ENCODE results near the gene CARF.
"Not testable (repeated sequence)": the region's sequence is repeated elsewhere in the genome, so short reads cannot be mapped to it uniquely, and the experiment has no call there.

The CARF gene

DNA sequence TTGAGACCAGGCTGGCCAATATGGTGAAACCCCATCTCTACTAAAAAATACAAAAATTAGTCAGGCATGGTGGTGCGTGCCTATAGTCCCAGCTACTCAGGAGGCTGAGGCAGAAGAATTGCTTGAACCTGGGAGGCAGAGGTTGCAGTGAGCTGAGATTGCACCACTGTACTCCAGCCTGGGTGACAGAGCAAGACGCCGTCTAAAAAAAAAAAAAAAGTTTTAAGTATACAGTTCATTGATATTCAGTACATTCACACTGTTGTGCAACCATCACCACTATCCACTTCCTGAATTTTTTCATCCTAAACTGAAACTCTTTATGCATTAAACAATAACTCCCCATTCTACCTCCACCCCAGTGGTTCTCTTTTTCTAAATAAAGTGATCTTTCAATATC lies 85.0 kb downstream of the CARF start:
- not testable (repeated sequence) for H3K9ac ChIP-seq (ENCODE audit: low read depth, low read length); H3K4me3 ChIP-seq (ENCODE audit: low read depth, low read length)

DNA sequence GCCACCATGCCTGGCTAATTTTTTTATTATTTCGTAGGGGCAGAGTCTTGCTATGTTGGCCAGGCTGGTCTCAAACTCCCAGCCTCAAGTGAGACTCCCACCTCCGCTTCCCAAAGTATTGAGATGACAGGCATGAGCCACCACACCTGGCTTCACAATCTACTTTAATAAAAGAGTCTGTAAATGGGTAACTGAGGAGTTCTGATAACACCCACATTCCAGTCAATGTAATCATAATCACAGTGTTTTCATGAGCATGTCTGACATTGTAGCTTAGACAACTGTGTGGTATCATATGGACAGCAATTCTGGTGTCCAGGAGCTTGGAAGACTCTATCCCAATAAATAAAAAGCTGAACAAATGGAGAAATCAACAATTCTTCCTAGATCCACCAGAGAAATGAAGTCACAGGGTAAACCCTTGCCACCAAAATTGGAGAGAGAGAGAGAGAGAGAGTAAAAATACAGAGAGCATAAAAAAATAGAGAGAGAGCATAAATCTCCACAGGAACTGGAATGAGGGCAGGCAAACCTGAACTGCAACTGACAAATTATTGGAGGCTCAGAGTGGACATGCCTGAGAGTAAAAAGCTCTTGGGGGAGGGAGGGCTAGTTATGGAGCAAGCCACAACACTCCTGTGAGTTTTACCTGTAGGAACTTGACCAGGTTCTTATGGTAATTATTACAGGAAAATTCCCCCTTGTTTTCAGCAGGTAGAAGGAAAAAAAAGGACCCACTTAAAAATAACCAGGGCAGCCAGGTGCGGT lies 90.2 kb downstream of the CARF start:
- Histone ChIP-seq H3K36me3 (ENCODE audit: control insufficient read depth, insufficient read depth, low read length) (no peaks in the 10 kb centered on the region), H3K9me3 (ENCODE audit: control insufficient read depth, insufficient read depth, low read length) (no peaks in the 10 kb centered on the region), H3K9ac (ENCODE audit: low read depth, low read length) (no peak overlapping the region), H3K4me3 (ENCODE audit: low read depth, low read length) (no peak overlapping the region), H3K27me3 (ENCODE audit: control insufficient read depth, insufficient read depth, low read length) (no peaks in the 10 kb centered on the region), H3K4me1 (ENCODE audit: control insufficient read depth, insufficient read depth, low read length) (no peaks in the 10 kb centered on the region)

More for the DNA sequence above, 85.0 kb downstream of the CARF start:
- not testable (repeated sequence) for H3K9me3 ChIP-seq (ENCODE audit: control insufficient read depth, insufficient read depth, low read length); H3K27me3 ChIP-seq (ENCODE audit: control insufficient read depth, insufficient read depth, low read length); H3K36me3 ChIP-seq (ENCODE audit: control insufficient read depth, insufficient read depth, low read length); H3K4me1 ChIP-seq (ENCODE audit: control insufficient read depth, insufficient read depth, low read length)

DNA sequence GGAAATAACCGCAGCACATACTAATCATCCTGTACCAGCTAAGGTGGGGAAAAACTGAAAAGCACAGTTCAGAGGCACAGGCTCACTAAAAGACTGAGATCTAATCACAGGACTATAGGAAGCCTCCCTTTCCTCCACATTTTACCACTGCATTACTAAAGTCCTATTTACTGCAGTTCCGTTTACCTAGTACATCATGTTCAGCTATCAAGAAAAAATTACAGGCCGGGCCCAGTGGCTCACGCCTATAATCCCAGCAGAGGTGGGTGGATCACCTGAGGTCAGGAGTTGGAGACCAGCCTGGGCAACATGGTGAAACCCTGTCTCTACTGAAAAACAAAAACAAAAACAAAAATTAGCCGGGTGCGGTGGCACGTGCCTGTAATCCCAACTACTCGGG lies 91.6 kb downstream of the CARF start:
- Histone ChIP-seq H3K36me3 (ENCODE audit: control insufficient read depth, insufficient read depth, low read length) (no peaks in the 10 kb centered on the region), H3K9ac (ENCODE audit: low read depth, low read length) (no peak overlapping the region), H3K4me1 (ENCODE audit: control insufficient read depth, insufficient read depth, low read length) (no peaks in the 10 kb centered on the region), H3K27me3 (ENCODE audit: control insufficient read depth, insufficient read depth, low read length) (no peaks in the 10 kb centered on the region), H3K4me3 (ENCODE audit: low read depth, low read length) (no peak overlapping the region), H3K9me3 (ENCODE audit: control insufficient read depth, insufficient read depth, low read length) (no peaks in the 10 kb centered on the region)

DNA sequence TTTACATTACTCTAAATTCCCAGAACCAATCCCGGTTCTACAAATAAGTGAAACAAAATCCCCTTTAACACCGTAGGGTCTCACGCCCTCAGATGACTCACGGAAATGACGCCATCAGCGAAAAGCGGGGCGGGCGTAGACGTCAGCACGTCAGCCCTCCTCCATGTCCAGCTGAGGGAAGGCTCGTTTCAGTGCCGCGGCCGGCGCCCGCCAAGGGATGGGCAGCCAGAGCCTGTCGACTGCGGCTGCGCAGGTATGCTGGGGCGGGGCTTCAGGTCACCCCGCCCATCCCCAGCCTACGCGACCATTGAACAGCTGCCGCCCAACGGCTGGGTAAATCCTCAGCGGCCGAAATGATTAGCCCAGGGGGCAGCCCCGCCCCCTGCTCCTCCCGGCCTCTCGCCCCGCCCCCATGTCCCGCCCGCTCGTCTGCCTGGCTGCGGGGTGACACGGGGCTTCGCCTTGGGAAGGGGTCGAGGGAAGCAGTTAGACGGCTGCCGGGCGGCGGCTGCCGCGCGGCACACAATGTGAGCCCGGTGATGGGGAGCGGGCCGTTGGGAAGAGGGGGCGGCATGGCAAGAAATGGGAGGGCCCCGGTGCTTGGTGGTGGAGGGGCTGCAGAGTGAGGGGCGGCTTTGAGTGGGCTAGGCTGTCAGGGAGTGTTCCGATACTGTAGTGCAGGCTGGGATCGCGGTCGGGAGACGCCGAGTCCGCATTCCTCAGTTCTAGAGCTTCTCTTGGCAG lies 102.6 kb downstream of the CARF start, which contains the start of gene NBEAL1:
Gene NBEAL1 (plus strand): TSS at position 420 of the 744 bp plus-strand sequence. CDS start 1,510 bp downstream, outside the sequence.
- H3K4me3 ChIP-seq (ENCODE audit: low read depth, low read length): peak within 1 kb of the TSS; percentile 92
- no peaks in the 10 kb centered on the region for H3K27me3 ChIP-seq (ENCODE audit: control insufficient read depth, insufficient read depth, low read length)
- no peaks in the 10 kb centered on the region for H3K4me1 ChIP-seq (ENCODE audit: control insufficient read depth, insufficient read depth, low read length)
- no peaks in the 10 kb centered on the region for H3K9me3 ChIP-seq (ENCODE audit: control insufficient read depth, insufficient read depth, low read length)
- H3K9ac ChIP-seq (ENCODE audit: low read depth, low read length): peak within 1 kb of the TSS; percentile 84
- H3K36me3 ChIP-seq (ENCODE audit: control insufficient read depth, insufficient read depth, low read length): no peaks in the 10 kb centered on the region

DNA sequence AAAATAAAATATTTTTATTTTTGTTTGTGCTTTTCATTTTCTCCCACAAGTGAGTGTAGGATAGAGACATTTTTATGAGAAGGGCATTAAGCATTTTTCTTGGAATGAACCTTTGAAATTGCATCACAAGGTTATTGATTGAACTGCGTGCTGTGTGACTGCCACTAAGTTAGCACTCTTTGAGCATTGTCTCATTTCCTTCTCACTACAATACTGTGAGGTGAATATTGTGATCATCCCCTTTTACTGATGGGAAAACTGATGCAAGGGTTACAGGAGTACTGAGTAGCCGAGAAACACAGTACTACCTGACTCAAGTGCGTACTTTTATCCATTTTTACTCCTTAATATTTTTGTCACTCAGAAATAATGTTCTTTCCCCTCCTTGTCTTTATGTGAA lies 104.6 kb downstream of the CARF start:
- Histone ChIP-seq H3K4me3 (ENCODE audit: low read depth, low read length) (peak overlapping the region; percentile 4), H3K27me3 (ENCODE audit: control insufficient read depth, insufficient read depth, low read length) (no peaks in the 10 kb centered on the region), H3K36me3 (ENCODE audit: control insufficient read depth, insufficient read depth, low read length) (no peaks in the 10 kb centered on the region), H3K4me1 (ENCODE audit: control insufficient read depth, insufficient read depth, low read length) (no peaks in the 10 kb centered on the region), H3K9ac (ENCODE audit: low read depth, low read length) (no peak overlapping the region), H3K9me3 (ENCODE audit: control insufficient read depth, insufficient read depth, low read length) (no peaks in the 10 kb centered on the region)

DNA sequence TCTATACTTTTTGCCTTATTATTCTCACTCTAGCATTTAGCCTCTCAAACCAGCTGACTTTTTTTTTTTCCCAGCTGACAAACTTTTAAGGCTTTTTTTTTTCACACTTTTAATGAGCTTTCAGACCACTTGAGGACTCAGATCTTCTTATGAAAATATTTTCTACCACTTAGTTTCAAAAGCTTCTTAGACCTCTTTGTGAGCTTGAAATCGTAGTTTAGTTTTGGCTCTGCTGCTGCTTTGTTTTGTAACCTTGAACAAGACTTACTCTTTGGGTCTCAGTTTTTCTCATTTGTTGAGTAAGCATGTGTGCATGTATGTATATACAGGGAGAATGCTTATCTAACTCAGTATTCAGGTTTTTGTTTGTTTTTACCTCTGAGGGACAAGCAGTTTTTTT lies 106.1 kb downstream of the CARF start:
- Histone ChIP-seq H3K9me3 (ENCODE audit: control insufficient read depth, insufficient read depth, low read length) (no peaks in the 10 kb centered on the region), H3K4me1 (ENCODE audit: control insufficient read depth, insufficient read depth, low read length) (no peaks in the 10 kb centered on the region), H3K4me3 (ENCODE audit: low read depth, low read length) (peak overlapping the region; percentile 23), H3K27me3 (ENCODE audit: control insufficient read depth, insufficient read depth, low read length) (no peaks in the 10 kb centered on the region), H3K9ac (ENCODE audit: low read depth, low read length) (no peak overlapping the region), H3K36me3 (ENCODE audit: control insufficient read depth, insufficient read depth, low read length) (no peaks in the 10 kb centered on the region)

DNA sequence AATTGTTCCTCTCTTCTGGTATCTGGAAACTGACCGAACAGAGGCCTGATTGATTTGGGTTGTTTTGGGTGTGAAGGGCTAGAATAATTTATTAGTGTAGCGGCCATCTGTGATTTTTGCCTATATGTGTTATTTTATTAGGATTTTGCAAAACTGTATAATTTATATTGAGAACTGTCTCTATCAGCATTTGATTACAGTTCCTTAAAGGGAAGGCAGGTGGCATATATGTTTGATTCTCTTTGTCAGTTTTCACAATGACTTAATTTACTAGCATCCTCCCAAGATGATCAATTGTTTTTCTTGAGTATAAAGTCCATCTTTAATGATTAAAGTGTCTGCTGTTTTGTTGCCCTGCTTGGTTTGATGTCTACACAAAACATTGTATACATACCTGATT lies 107.1 kb downstream of the CARF start:
- H3K9ac ChIP-seq (ENCODE audit: low read depth, low read length): no peak overlapping the region
- H3K4me1 ChIP-seq (ENCODE audit: control insufficient read depth, insufficient read depth, low read length): no peaks in the 10 kb centered on the region
- no peaks in the 10 kb centered on the region for H3K27me3 ChIP-seq (ENCODE audit: control insufficient read depth, insufficient read depth, low read length)
- H3K9me3 ChIP-seq (ENCODE audit: control insufficient read depth, insufficient read depth, low read length): no peaks in the 10 kb centered on the region
- H3K4me3 ChIP-seq (ENCODE audit: low read depth, low read length): no peak overlapping the region
- H3K36me3 ChIP-seq (ENCODE audit: control insufficient read depth, insufficient read depth, low read length): no peaks in the 10 kb centered on the region

DNA sequence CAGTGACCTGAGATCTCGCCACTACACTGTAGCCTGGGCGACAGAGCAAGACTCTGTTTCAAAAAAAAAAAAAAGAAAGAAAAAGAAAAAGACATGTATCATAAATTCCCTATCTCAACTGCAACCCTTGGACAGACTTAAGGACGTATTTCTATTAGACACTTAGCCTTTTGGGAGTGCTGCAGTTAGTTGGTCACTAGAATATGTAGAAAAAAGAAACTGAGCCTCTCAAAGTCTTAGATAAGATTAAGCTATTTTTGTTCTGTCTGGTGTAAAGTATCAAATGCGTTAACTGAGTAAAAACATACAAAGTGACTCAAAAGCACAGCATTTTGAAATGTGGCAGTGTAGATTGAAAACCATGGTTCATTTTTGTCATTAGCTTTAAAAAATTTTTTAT lies 109.9 kb downstream of the CARF start:
- Histone ChIP-seq H3K9me3 (ENCODE audit: control insufficient read depth, insufficient read depth, low read length) (no peaks in the 10 kb centered on the region), H3K4me3 (ENCODE audit: low read depth, low read length) (no peak overlapping the region), H3K27me3 (ENCODE audit: control insufficient read depth, insufficient read depth, low read length) (no peaks in the 10 kb centered on the region), H3K4me1 (ENCODE audit: control insufficient read depth, insufficient read depth, low read length) (no peaks in the 10 kb centered on the region), H3K9ac (ENCODE audit: low read depth, low read length) (no peak overlapping the region), H3K36me3 (ENCODE audit: control insufficient read depth, insufficient read depth, low read length) (no peaks in the 10 kb centered on the region)

DNA sequence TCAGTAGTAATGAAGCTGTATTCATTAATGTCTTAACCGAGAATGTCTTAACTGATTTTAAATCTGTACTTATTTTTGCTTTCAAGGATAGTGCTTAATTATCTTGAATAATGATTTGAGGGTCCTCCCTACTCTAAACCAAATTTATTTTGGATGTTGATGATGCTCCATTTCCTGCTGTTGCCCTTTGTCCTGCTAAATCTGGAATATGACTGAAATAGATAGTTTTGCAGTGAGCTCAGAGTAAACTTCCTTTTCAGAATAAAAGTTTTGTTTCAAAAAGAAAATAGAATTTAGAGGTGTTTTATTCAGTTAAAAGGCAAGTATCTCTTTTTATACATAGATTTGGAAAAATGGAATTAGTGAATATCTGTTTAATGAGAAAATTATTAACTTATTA lies 110.7 kb downstream of the CARF start:
- H3K27me3 ChIP-seq (ENCODE audit: control insufficient read depth, insufficient read depth, low read length): no peaks in the 10 kb centered on the region
- H3K4me1 ChIP-seq (ENCODE audit: control insufficient read depth, insufficient read depth, low read length): no peaks in the 10 kb centered on the region
- H3K36me3 ChIP-seq (ENCODE audit: control insufficient read depth, insufficient read depth, low read length): no peaks in the 10 kb centered on the region
- no peak overlapping the region for H3K4me3 ChIP-seq (ENCODE audit: low read depth, low read length)
- no peaks in the 10 kb centered on the region for H3K9me3 ChIP-seq (ENCODE audit: control insufficient read depth, insufficient read depth, low read length)
- no peak overlapping the region for H3K9ac ChIP-seq (ENCODE audit: low read depth, low read length)

DNA sequence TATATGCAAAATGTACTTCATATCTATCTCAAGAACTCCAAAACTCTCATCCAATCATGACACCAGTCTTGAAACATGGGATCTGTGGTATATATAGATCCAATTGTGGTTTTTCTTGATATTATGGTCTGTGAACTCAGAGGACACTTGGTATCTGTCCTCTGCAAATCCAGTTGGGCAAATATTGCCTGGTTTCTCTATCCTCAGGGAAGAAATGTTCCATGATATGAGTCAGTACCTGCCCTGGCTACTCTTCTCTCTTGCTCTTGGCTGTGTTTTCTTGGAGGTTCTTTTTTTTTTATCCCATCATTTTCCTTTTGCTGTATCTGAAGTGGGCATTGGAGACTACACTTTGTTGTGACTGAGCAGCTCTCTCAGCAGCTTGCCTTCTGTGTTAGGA lies 113.5 kb downstream of the CARF start:
- Histone ChIP-seq H3K9ac (ENCODE audit: low read depth, low read length) (no peak overlapping the region), H3K9me3 (ENCODE audit: control insufficient read depth, insufficient read depth, low read length) (no peaks in the 10 kb centered on the region), H3K27me3 (ENCODE audit: control insufficient read depth, insufficient read depth, low read length) (no peaks in the 10 kb centered on the region), H3K36me3 (ENCODE audit: control insufficient read depth, insufficient read depth, low read length) (no peaks in the 10 kb centered on the region), H3K4me1 (ENCODE audit: control insufficient read depth, insufficient read depth, low read length) (no peaks in the 10 kb centered on the region), H3K4me3 (ENCODE audit: low read depth, low read length) (no peak overlapping the region)

DNA sequence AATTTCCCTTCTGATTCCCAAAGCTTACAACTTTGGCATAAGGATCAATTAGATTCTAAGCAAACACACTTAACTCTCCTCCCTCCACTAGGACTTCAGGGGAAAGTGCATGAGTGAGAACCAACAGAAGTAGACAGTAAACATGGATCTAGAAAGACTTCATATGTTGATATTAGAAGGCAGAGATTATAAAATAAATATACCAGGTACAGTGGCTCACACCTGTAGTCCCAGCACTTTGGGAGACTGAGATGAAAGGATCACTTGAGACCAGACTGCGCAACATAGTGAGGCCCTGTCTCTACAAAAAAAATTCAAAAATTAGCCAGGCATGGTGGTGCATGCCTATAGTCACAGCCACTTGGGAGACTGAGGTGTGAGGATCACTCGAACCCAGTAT lies 118.5 kb downstream of the CARF start:
- Histone ChIP-seq H3K36me3 (ENCODE audit: control insufficient read depth, insufficient read depth, low read length) (no peaks in the 10 kb centered on the region), H3K9ac (ENCODE audit: low read depth, low read length) (no peak overlapping the region), H3K9me3 (ENCODE audit: control insufficient read depth, insufficient read depth, low read length) (no peaks in the 10 kb centered on the region), H3K4me1 (ENCODE audit: control insufficient read depth, insufficient read depth, low read length) (no peaks in the 10 kb centered on the region), H3K27me3 (ENCODE audit: control insufficient read depth, insufficient read depth, low read length) (no peaks in the 10 kb centered on the region), H3K4me3 (ENCODE audit: low read depth, low read length) (no peak overlapping the region)

DNA sequence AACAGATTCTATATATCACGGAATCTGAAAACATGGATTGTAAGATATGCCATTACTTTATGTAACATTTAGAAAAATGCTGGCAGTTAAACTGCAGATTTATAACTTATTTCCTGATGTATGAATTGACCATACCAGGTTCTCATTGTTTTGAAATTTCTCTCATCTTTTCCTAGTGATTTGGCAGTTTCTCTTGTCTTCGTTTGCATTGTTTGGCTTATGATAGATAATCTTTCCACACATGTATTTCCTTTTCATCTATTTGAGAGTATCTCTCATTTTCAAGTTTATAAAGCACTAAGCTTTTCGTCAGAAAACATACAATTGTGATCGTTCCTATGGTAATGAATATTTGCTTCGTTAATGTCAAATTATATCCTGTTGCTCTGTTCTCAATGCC lies 118.9 kb downstream of the CARF start:
- Histone ChIP-seq H3K36me3 (ENCODE audit: control insufficient read depth, insufficient read depth, low read length) (no peaks in the 10 kb centered on the region), H3K9ac (ENCODE audit: low read depth, low read length) (no peak overlapping the region), H3K4me3 (ENCODE audit: low read depth, low read length) (no peak overlapping the region), H3K4me1 (ENCODE audit: control insufficient read depth, insufficient read depth, low read length) (no peaks in the 10 kb centered on the region), H3K9me3 (ENCODE audit: control insufficient read depth, insufficient read depth, low read length) (no peaks in the 10 kb centered on the region), H3K27me3 (ENCODE audit: control insufficient read depth, insufficient read depth, low read length) (no peaks in the 10 kb centered on the region)

Measured in iPS-15b (cell line).